ENCODE data around the gene TMEM178A.

Gene TMEM178A

GRCh38 chr2:39762448-39762847 lies 96.7 kb downstream of the TMEM178A start:
- DNase-seq: no peak

All from NCI-H1092 treated with DMSO at 0.1 percent for 48 hours (cell line).